HCT116 (cell line): ENCODE results near the gene ERG. TPM values are rescaled to one million over a fixed set of nuclear protein-coding genes. Genes with fewer than 3 reads are reported as not detected.

Experiments used
- ATAC-seq: fragments of 200-7000 bp; cut with Tn5 transposase; 2 replicates; pipeline ENCODE4 v1.9.1; 2020; ENCODE audit warnings: mild to moderate bottlenecking, moderate library complexity
- BruUV-seq: library from RNA; stranded (reverse); fragments of 400-500 nt; replicated peaks from 2 replicates; lab custom pipeline; 2021; lab: Mats Ljungman, UMichigan
- CTCF ChIA-PET: fragments of 300-600 bp; sonication (Branson Sonifier 250); formaldehyde crosslinking; loops from one replicate; lab custom pipeline; 2021; ENCODE audit warnings: antibody characterized with exemption; lab: Charles Lee
- POLR2A ChIA-PET: fragments of 300-600, 350-600 bp; sonication (Branson Sonifier 250); formaldehyde crosslinking; loops from one replicate; lab custom pipeline; 2021; ENCODE audit warnings: antibody characterized with exemption; lab: Charles Lee
- RAD21 ChIA-PET, 2 experiments: fragments of 300-600 bp; sonication (Branson Sonifier 250); formaldehyde crosslinking; loops; one replicate each; lab custom pipeline; 2023; ENCODE audit warnings: low total read pairs in 2 of 2; ENCODE audit not compliant: uncharacterized antibody in 2 of 2, unreplicated experiment in 2 of 2, low non-redundant PET in 1 of 2; lab: Charles Lee
- DNase-seq: peaks from one replicate; pipeline ENCODE4 v3.0.0-alpha.2; 2010; ENCODE audit warnings: low read depth, low spot score
- H2AFZ ChIP-seq: fragments of 200-600 bp; shearing (Covaris generic), sonication (generic); 2 replicates; pipeline ENCODE4 v1.6.1; 2017; ENCODE audit warnings: low read depth, mixed run types, mixed read lengths, antibody characterized with exemption, low read length; ENCODE audit not compliant: poor library complexity, severe bottlenecking
- H3K27ac ChIP-seq: 2 replicates; pipeline ENCODE4 v1.5.1; 2012; ENCODE audit warnings: low read depth, low read length
- H3K27me3 ChIP-seq: fragments of 200-600 bp; sonication (generic); 2 replicates; pipeline ENCODE4 v1.6.1; 2016; ENCODE audit warnings: mixed run types, low read length, mixed read lengths; ENCODE audit not compliant: insufficient read depth
- H3K36me3 ChIP-seq, 2 experiments: fragments of 200-500 bp in 1 of 2; fragments of 200-600 bp in 1 of 2; sonication (Bioruptor generic) in 1 of 2; sonication (generic) in 1 of 2; 2 replicates each; pipeline versions ENCODE4 v1.5.1 to v1.6.1; 2014 to 2016; ENCODE audit warnings: low read length in 2 of 2, inconsistent platforms in 1 of 2, mixed read lengths in 1 of 2, mixed run types in 1 of 2; ENCODE audit not compliant: insufficient read depth in 2 of 2, control insufficient read depth in 1 of 2
- H3K4me1 ChIP-seq, 2 experiments: fragments of 200-600 bp in 1 of 2; sonication (generic) in 1 of 2; 2 replicates each; pipeline versions ENCODE4 v1.5.1 to v1.6.1; 2012 to 2017; ENCODE audit warnings: low read length in 2 of 2, inconsistent platforms in 1 of 2, mild to moderate bottlenecking in 1 of 2, mixed read lengths in 1 of 2, mixed run types in 1 of 2, moderate library complexity in 1 of 2; ENCODE audit not compliant: insufficient read depth in 2 of 2, control insufficient read depth in 1 of 2
- H3K4me2 ChIP-seq: fragments of 200-600 bp; sonication (generic); 2 replicates; pipeline ENCODE4 v1.6.1; 2017; ENCODE audit warnings: mixed run types, low read length, mixed read lengths
- H3K4me3 ChIP-seq, 2 experiments: fragments of 200-600 bp in 1 of 2; sonication (generic) in 1 of 2; replicated peaks in 1 of 2; 2 replicates each; pipeline ENCODE4 v1.5.1; 2011 to 2016; ENCODE audit warnings: low read length in 2 of 2, control low read depth in 1 of 2, low read depth in 1 of 2, mild to moderate bottlenecking in 1 of 2, mixed read lengths in 1 of 2, mixed run types in 1 of 2
- H3K79me2 ChIP-seq: fragments of 200-600 bp; sonication (generic); 2 replicates; pipeline ENCODE4 v1.6.1; 2017; ENCODE audit warnings: mild to moderate bottlenecking, mixed run types, low read length, moderate library complexity, mixed read lengths; ENCODE audit not compliant: insufficient read depth
- H3K9ac ChIP-seq: fragments of 200-600 bp; sonication (generic); 2 replicates; pipeline ENCODE4 v1.6.1; 2016; ENCODE audit warnings: low read length, mixed read lengths
- H3K9me2 ChIP-seq: fragments of 200-600 bp; sonication (generic), shearing (Covaris generic); 2 replicates; pipeline ENCODE4 v1.6.1; 2017; ENCODE audit warnings: mixed run types, mild to moderate bottlenecking, moderate library complexity; ENCODE audit not compliant: insufficient read depth
- H3K9me3 ChIP-seq, 2 experiments: fragments of 200-500 bp in 1 of 2; fragments of 200-600 bp in 1 of 2; sonication (Bioruptor generic) in 1 of 2; sonication (generic) in 1 of 2; 2 replicates each; pipeline ENCODE4 v1.6.1; 2014 to 2017; ENCODE audit warnings: low read length in 2 of 2, mixed read lengths in 2 of 2, inconsistent platforms in 1 of 2, low read depth in 1 of 2, mild to moderate bottlenecking in 1 of 2, mixed run types in 1 of 2, moderate library complexity in 1 of 2; ENCODE audit not compliant: control insufficient read depth in 1 of 2, insufficient read depth in 1 of 2
- H4K20me1 ChIP-seq: fragments of 200-600 bp; sonication (generic), shearing (Covaris generic); 2 replicates; pipeline ENCODE4 v1.6.1; 2017; ENCODE audit warnings: mixed run types, mild to moderate bottlenecking, moderate library complexity; ENCODE audit not compliant: insufficient read depth
- CBX3 ChIP-seq: IDR thresholded peaks from 2 replicates; pipeline ENCODE4 v1.6.1; 2012; ENCODE audit warnings: low read depth
- CEBPB ChIP-seq: IDR thresholded peaks from 2 replicates; pipeline ENCODE4 v1.6.1; 2012; ENCODE audit warnings: low read depth
- ELF1 ChIP-seq: IDR thresholded peaks from 2 replicates; pipeline ENCODE4 v1.6.1; 2012; ENCODE audit warnings: low read depth, borderline replicate concordance
- EZH2 ChIP-seq: fragments of 200-600 bp; sonication (generic); IDR thresholded peaks from 2 replicates; pipeline ENCODE4 v1.6.1; 2017; ENCODE audit warnings: antibody characterized with exemption, mixed run types
- JUND ChIP-seq: IDR thresholded peaks from 2 replicates; pipeline ENCODE4 v1.6.1; 2012
- POLR2A ChIP-seq: IDR thresholded peaks from 2 replicates; pipeline ENCODE4 v1.7.0; 2011; ENCODE audit warnings: borderline replicate concordance; ENCODE audit not compliant: insufficient read depth, insufficient read length; ENCODE audit errors: extremely low read depth
- RAD21 ChIP-seq: IDR thresholded peaks from 2 replicates; pipeline ENCODE4 v1.6.1; 2012; ENCODE audit warnings: low read depth, mild to moderate bottlenecking
- SIN3A ChIP-seq: IDR thresholded peaks from 2 replicates; pipeline ENCODE4 v1.6.1; 2012; ENCODE audit warnings: low read depth
- YY1 ChIP-seq: IDR thresholded peaks from 2 replicates; pipeline ENCODE4 v1.6.1; 2011; ENCODE audit warnings: low read length, low read depth, moderate library complexity, mild to moderate bottlenecking; ENCODE audit not compliant: insufficient replicate concordance; ENCODE audit errors: extremely low read depth
- ZFX ChIP-seq: fragments of 450-650 bp; IDR thresholded peaks from 2 replicates; pipeline ENCODE4 v1.6.1; 2017
- intact Hi-C: fragments of 100-400 bp; cut with micrococcal nuclease; formaldehyde crosslinking; loops from 2 replicates; pipeline ENCODE4 v1.10.0; 2022
- total RNA-seq: library from RNA; stranded (reverse); gene quantifications from one replicate; pipeline ENCODE4 v1.2.1, GENCODE V29; 2021; ENCODE audit not compliant: unreplicated experiment
- TF ChIP-seq, protein P1 (sequence below): IDR thresholded peaks from 2 replicates; pipeline ENCODE4 v1.6.1; 2011; ENCODE audit warnings: mild to moderate bottlenecking, low read length, moderate library complexity; ENCODE audit not compliant: insufficient replicate concordance; ENCODE audit errors: extremely low read depth
- TF ChIP-seq, protein P2 (sequence below), 3 experiments: fragments of 200-600 bp in 1 of 3; sonication (generic) in 1 of 3; IDR thresholded peaks in 2 of 3; conservative IDR thresholded peaks in 1 of 3; 2 replicates each; pipeline ENCODE4 v1.5.1; 2012 to 2017; ENCODE audit warnings: low read depth in 2 of 3, low read length in 2 of 3, antibody characterized with exemption in 1 of 3, borderline replicate concordance in 1 of 3, control low read depth in 1 of 3, mild to moderate bottlenecking in 1 of 3, mixed read lengths in 1 of 3, mixed run types in 1 of 3, moderate library complexity in 1 of 3; ENCODE audit not compliant: insufficient read depth in 1 of 3

Gene ERG
- total RNA-seq, 1 experiment from 2014 or later: 0.17 TPM

DNA sequence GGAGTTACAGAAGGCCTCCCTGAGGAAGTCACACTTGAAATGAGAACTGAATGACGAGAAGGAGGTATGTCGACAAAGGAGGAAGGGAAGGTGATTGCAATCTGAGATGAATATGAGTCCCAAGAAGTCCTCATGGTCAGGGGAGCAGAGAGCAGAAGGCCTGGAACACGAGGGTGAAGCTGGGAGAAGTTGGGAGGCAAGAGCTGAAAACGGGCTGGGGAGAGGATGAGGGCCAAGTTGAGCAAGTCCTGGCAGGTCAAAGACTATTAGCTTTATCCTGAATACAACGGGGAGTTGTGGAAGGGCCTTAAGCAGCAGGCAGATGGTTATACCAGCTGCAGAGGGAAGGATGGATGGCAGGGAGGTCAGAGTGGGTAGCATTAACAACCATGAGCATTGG is 152.0 kb downstream of the ERG start:
- ATAC-seq (no peak), DNase-seq (no peak)
- Histone ChIP-seq H3K79me2 (no peaks in the 10 kb centered on the region), H3K27me3 (peaks cover 4% of the 10 kb centered on the region; the same call in 1 of the 2 replicates), H3K9ac (no peak overlapping the region), H2AFZ (no peak overlapping the region), H3K4me2 (no peak overlapping the region), H3K4me1 (no peaks in the 10 kb centered on the region), H3K9me2 (no peaks in the 10 kb centered on the region), H3K27ac (no peak overlapping the region), H3K36me3 (no peaks in the 10 kb centered on the region), H3K4me3 (no peak overlapping the region), H4K20me1 (no peaks in the 10 kb centered on the region), H3K9me3 (no peaks in the 10 kb centered on the region)
- TF ChIP-seq SIN3A (no peak), CBX3 (no peak), EZH2 (no peak), RAD21 (no peak), ELF1 (no peak), JUND (no peak), POLR2A (no peak)
- TF ChIP-seq, protein P1, sequence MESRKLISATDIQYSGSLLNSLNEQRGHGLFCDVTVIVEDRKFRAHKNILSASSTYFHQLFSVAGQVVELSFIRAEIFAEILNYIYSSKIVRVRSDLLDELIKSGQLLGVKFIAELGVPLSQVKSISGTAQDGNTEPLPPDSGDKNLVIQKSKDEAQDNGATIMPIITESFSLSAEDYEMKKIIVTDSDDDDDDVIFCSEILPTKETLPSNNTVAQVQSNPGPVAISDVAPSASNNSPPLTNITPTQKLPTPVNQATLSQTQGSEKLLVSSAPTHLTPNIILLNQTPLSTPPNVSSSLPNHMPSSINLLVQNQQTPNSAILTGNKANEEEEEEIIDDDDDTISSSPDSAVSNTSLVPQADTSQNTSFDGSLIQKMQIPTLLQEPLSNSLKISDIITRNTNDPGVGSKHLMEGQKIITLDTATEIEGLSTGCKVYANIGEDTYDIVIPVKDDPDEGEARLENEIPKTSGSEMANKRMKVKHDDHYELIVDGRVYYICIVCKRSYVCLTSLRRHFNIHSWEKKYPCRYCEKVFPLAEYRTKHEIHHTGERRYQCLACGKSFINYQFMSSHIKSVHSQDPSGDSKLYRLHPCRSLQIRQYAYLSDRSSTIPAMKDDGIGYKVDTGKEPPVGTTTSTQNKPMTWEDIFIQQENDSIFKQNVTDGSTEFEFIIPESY: no peak
- ChIA-PET RAD21 (no interaction called here), CTCF (no interaction called here), POLR2A (no interaction called here)
- intact Hi-C loops: no loop called here
- BruUV-seq: no TSS peak

DNA sequence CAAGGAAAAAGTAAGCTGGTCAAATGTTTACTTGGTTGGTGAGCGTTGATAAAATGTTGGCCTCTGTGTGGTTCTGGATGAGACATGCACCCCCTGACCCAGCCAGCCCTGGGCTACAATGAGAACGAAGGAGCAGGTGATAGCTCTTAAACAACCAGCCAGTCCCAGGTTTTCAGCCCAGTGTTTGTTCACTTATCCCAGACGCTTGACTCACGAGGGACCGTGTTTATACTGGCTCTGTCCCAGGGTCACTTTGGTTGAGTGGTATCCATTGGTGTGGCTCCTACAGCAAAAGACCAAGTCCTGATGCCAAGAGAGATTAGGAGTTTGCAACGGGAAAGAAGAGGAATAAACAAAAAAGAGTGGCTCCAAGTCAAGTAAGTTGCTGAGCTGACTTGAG is 154.6 kb downstream of the ERG start:
- no peaks in the 10 kb centered on the region for H3K4me1 ChIP-seq
- H3K9ac ChIP-seq: no peak overlapping the region
- TF ChIP-seq, protein P2, sequence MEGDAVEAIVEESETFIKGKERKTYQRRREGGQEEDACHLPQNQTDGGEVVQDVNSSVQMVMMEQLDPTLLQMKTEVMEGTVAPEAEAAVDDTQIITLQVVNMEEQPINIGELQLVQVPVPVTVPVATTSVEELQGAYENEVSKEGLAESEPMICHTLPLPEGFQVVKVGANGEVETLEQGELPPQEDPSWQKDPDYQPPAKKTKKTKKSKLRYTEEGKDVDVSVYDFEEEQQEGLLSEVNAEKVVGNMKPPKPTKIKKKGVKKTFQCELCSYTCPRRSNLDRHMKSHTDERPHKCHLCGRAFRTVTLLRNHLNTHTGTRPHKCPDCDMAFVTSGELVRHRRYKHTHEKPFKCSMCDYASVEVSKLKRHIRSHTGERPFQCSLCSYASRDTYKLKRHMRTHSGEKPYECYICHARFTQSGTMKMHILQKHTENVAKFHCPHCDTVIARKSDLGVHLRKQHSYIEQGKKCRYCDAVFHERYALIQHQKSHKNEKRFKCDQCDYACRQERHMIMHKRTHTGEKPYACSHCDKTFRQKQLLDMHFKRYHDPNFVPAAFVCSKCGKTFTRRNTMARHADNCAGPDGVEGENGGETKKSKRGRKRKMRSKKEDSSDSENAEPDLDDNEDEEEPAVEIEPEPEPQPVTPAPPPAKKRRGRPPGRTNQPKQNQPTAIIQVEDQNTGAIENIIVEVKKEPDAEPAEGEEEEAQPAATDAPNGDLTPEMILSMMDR (IDR thresholded peaks at IDR 0.05 in 2 of 3, conservative IDR thresholded peaks at IDR 0.05 in 1 of 3; ENCODE audit: borderline replicate concordance in 1 of 3, insufficient read depth in 1 of 3, low read depth in 2 of 3, low read length in 2 of 3): no peak
- TF ChIP-seq ZFX: no peak
- TF ChIP-seq, protein P1: no peak
- no peak for TF ChIP-seq YY1
- TF ChIP-seq CBX3: no peak
- TF ChIP-seq EZH2: no peak
- no peak for TF ChIP-seq CEBPB
- H3K36me3 ChIP-seq: no peaks in the 10 kb centered on the region
- no peaks in the 10 kb centered on the region for H3K9me2 ChIP-seq
- ChIA-PET POLR2A (no interaction called here), RAD21 (no interaction called here), CTCF (interaction anchor here (2.1 kb wide), 1 partner anchor 9 kb away, joined by 6 read pairs; no protein-coding TSS in a partner anchor)
- DNase-seq: no peak
- no peaks in the 10 kb centered on the region for H4K20me1 ChIP-seq
- no TSS peak for BruUV-seq
- H2AFZ ChIP-seq: no peak overlapping the region
- ATAC-seq: no peak
- peaks cover 4% of the 10 kb centered on the region; the same call in 1 of the 2 replicates for H3K27me3 ChIP-seq
- H3K4me2 ChIP-seq: no peak overlapping the region
- intact Hi-C loops: no loop called here
- H3K79me2 ChIP-seq: no peaks in the 10 kb centered on the region
- no peak overlapping the region for H3K27ac ChIP-seq
- no peak overlapping the region for H3K4me3 ChIP-seq
- H3K9me3 ChIP-seq: no peaks in the 10 kb centered on the region
